Mammary epithelial cell (primary cell): ENCODE results near the gene PLEKHM3.

Experiments used
- CTCF ChIP-seq, 2 donors: IDR thresholded peaks in 1 of 2; conservative IDR thresholded peaks in 1 of 2; 2 replicates each; pipeline ENCODE4 v1.5.1; 2011 to 2012; ENCODE audit warnings: inconsistent platforms in 2 of 2, low read length in 2 of 2, mild to moderate bottlenecking in 2 of 2, control low read depth in 1 of 2, low read depth in 1 of 2; ENCODE audit not compliant: insufficient read depth in 1 of 2; ENCODE audit errors: extremely low read depth in 1 of 2
- EZH2 ChIP-seq: IDR thresholded peaks from 2 replicates; pipeline ENCODE4 v1.6.1; 2012; ENCODE audit warnings: low read length, inconsistent platforms, borderline replicate concordance

GRCh38 chr2:207830778-207831438, 194.4 kb downstream of the PLEKHM3 start:
- TF ChIP-seq CTCF (conservative IDR thresholded peaks at IDR 0.05 in 1 of 2, IDR thresholded peaks at IDR 0.05 in 1 of 2; ENCODE audit: extremely low read depth in 1 of 2, insufficient read depth in 1 of 2, low read depth in 1 of 2, low read length in 2 of 2) (no peak), EZH2 (no peak)
